Suprapubic skin (tissue), 4 donors: ENCODE measurements around the gene XBP1.

Experiments
- POLR2A ChIP-seq, 2 donors: fragments of 450-650 bp; IDR thresholded peaks; one replicate each; pipeline ENCODE4 v1.6.1; 2017; ENCODE audit warnings: antibody characterized with exemption in 2 of 2, mild to moderate bottlenecking in 2 of 2, moderate library complexity in 2 of 2
- POLR2AphosphoS5 ChIP-seq, 3 donors: sonication (generic); formaldehyde crosslinking; IDR thresholded peaks; one replicate each; pipeline ENCODE4 v1.6.1; 2017; ENCODE audit warnings: antibody characterized with exemption in 3 of 3
- TF ChIP-seq, protein P1 (sequence below), 2 donors: fragments of 200-600 bp in 1 of 2; fragments of 450-650 bp in 1 of 2; sonication (generic) in 1 of 2; IDR thresholded peaks; one replicate each; pipeline ENCODE4 v1.5.1; 2016 to 2019; ENCODE audit warnings: antibody characterized with exemption in 2 of 2, mild to moderate bottlenecking in 1 of 2, moderate library complexity in 1 of 2

DNA sequence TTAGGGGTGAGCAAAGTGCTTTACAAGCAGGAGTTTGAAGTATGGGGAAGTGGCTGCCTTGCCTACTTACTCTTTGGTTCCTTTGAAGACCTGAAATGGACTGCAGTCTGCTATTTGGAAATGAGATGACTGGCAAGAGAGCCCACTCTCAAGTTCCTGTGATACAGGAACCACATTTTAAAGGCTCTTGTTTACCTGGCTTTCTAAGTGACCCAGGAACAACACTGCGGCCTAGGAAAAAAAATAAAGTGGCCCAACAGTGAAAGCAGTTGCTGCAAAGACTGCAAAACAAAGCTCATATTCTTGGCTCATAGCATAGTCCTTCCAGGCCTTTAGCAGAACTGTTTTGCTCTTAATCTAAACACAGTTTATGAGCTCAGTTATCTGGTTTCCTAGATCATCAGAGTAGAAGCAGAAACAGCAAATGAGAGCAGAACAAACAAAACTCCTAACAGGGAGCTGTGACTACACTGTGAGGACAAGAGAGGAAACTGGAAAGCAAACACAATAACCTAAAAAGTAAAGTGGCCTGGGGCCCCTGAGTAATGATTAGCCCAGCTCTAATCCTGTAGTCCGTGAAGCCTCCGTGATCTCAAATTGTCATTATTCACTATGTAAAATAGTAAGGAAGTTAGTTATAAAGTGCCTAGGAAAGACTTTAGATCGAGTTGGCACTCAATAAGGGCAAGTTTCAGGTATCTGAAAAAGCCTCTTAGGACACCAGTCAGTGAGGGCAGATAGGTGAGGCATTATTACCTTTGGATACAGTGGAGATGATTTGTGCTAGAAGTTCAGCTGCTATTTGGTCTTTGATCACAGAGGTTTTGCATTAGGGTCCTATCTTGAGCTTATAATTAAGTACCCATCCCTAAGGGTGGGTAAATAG lies 16.3 kb downstream of the XBP1 start:
- TF ChIP-seq POLR2A (IDR thresholded peaks at IDR 0.05) (no peak), POLR2AphosphoS5 (IDR thresholded peaks at IDR 0.05) (no peak)
- TF ChIP-seq, protein P1, sequence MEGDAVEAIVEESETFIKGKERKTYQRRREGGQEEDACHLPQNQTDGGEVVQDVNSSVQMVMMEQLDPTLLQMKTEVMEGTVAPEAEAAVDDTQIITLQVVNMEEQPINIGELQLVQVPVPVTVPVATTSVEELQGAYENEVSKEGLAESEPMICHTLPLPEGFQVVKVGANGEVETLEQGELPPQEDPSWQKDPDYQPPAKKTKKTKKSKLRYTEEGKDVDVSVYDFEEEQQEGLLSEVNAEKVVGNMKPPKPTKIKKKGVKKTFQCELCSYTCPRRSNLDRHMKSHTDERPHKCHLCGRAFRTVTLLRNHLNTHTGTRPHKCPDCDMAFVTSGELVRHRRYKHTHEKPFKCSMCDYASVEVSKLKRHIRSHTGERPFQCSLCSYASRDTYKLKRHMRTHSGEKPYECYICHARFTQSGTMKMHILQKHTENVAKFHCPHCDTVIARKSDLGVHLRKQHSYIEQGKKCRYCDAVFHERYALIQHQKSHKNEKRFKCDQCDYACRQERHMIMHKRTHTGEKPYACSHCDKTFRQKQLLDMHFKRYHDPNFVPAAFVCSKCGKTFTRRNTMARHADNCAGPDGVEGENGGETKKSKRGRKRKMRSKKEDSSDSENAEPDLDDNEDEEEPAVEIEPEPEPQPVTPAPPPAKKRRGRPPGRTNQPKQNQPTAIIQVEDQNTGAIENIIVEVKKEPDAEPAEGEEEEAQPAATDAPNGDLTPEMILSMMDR (IDR thresholded peaks at IDR 0.05): no peak
